CD14-positive monocyte (primary cell): ENCODE measurements around the gene MOB3B. TPM values are rescaled to one million over a fixed set of nuclear protein-coding genes. Genes with fewer than 3 reads are reported as not detected.
A peak's percentile ranks its signal among the peaks of the same experiment; 100 is the strongest.

Experiments used
- DNase-seq, 3 donors: peaks; one replicate each; pipeline ENCODE4 v3.0.0-alpha.2; 2011 to 2022
- H2AFZ ChIP-seq: 2 replicates; pipeline ENCODE4 v1.6.0; 2012; ENCODE audit warnings: mild to moderate bottlenecking, low read depth, low read length, inconsistent platforms; ENCODE audit not compliant: insufficient read depth, poor library complexity, severe bottlenecking
- H3K27ac ChIP-seq, 2 donors: 1 replicate in 1 of 2; 2 replicates in 1 of 2; pipeline ENCODE4 v1.5.1; 2012 to 2013; ENCODE audit warnings: low read length in 2 of 2, control low read depth in 1 of 2, inconsistent platforms in 1 of 2, low read depth in 1 of 2, mild to moderate bottlenecking in 1 of 2
- H3K27me3 ChIP-seq, 2 donors: one replicate each; pipeline versions ENCODE4 v1.6.0 to v1.6.1; 2011 to 2013; ENCODE audit warnings: low read length in 2 of 2; ENCODE audit not compliant: control insufficient read depth in 2 of 2, insufficient read depth in 2 of 2
- H3K36me3 ChIP-seq, 2 donors: replicated peaks in 1 of 2; 1 replicate in 1 of 2; 2 replicates in 1 of 2; pipeline versions ENCODE4 v1.5.1 to v1.6.1; 2012 to 2013; ENCODE audit warnings: low read length in 2 of 2, control low read depth in 1 of 2, inconsistent platforms in 1 of 2, mild to moderate bottlenecking in 1 of 2; ENCODE audit not compliant: insufficient read depth in 2 of 2, control insufficient read depth in 1 of 2
- H3K4me1 ChIP-seq, 2 donors: 1 replicate in 1 of 2; 2 replicates in 1 of 2; pipeline versions ENCODE4 v1.5.1 to v1.6.1; 2012 to 2013; ENCODE audit warnings: low read length in 2 of 2, control low read depth in 1 of 2, inconsistent platforms in 1 of 2, mild to moderate bottlenecking in 1 of 2, moderate library complexity in 1 of 2; ENCODE audit not compliant: insufficient read depth in 2 of 2, control insufficient read depth in 1 of 2
- H3K4me2 ChIP-seq: replicated peaks from 2 replicates; pipeline ENCODE3; 2012; ENCODE audit warnings: low read length, moderate library complexity, mild to moderate bottlenecking; ENCODE audit not compliant: poor library complexity, severe bottlenecking; ENCODE audit errors: extremely low read depth
- H3K4me3 ChIP-seq, 3 experiments: fragments of 200-600 bp in 1 of 3; sonication (generic) in 1 of 3; replicated peaks in 1 of 3; 1 replicate in 2 of 3; 2 replicates in 1 of 3; pipeline ENCODE4 v1.5.1; 2011 to 2013; ENCODE audit warnings: low read length in 3 of 3, mild to moderate bottlenecking in 3 of 3, control low read depth in 2 of 3, low read depth in 2 of 3, inconsistent platforms in 1 of 3, moderate library complexity in 1 of 3
- H3K79me2 ChIP-seq: 2 replicates; pipeline ENCODE4 v1.6.0; 2012; ENCODE audit warnings: mild to moderate bottlenecking, control low read depth, inconsistent platforms, low read length, moderate library complexity; ENCODE audit not compliant: insufficient read depth
- H3K9ac ChIP-seq: 2 replicates; pipeline ENCODE4 v1.6.0; 2017; ENCODE audit warnings: low read length, mild to moderate bottlenecking; ENCODE audit not compliant: insufficient read depth, poor library complexity, severe bottlenecking
- H3K9me3 ChIP-seq, 2 donors: replicated peaks in 1 of 2; 1 replicate in 1 of 2; 2 replicates in 1 of 2; pipeline versions ENCODE4 v1.5.1 to v1.6.1; 2012 to 2013; ENCODE audit warnings: low read length in 2 of 2, control low read depth in 1 of 2; ENCODE audit not compliant: control insufficient read depth in 1 of 2, insufficient read depth in 1 of 2
- H4K20me1 ChIP-seq: 2 replicates; pipeline ENCODE4 v1.6.0; 2012; ENCODE audit warnings: mild to moderate bottlenecking, low read length, control low read depth, moderate library complexity; ENCODE audit not compliant: insufficient read depth
- H3K27ac Mint-ChIP-seq, 7 donors: one replicate each; pipeline ENCODE4 v1.8.0; 2020; ENCODE audit warnings: mild to moderate bottlenecking in 7 of 7, mixed read lengths in 7 of 7, moderate library complexity in 6 of 7, inconsistent platforms in 2 of 7
- H3K27me3 Mint-ChIP-seq, 3 donors: one replicate each; pipeline ENCODE4 v1.8.0; 2021 to 2022; ENCODE audit warnings: low read depth in 3 of 3, mild to moderate bottlenecking in 3 of 3, mixed read lengths in 3 of 3, moderate library complexity in 3 of 3, inconsistent platforms in 1 of 3
- H3K36me3 Mint-ChIP-seq, 2 donors: one replicate each; pipeline ENCODE4 v1.8.0; 2020; ENCODE audit warnings: mixed read lengths in 2 of 2, inconsistent platforms in 1 of 2, mild to moderate bottlenecking in 1 of 2
- H3K4me1 Mint-ChIP-seq: one replicate; pipeline ENCODE4 v1.8.0; 2020; ENCODE audit warnings: mild to moderate bottlenecking, mixed read lengths
- H3K4me3 Mint-ChIP-seq, 2 donors: one replicate each; pipeline ENCODE4 v1.8.0; 2020; ENCODE audit warnings: mild to moderate bottlenecking in 2 of 2, mixed read lengths in 2 of 2, moderate library complexity in 1 of 2
- H3K9me3 Mint-ChIP-seq, 7 donors: one replicate each; pipeline ENCODE4 v1.8.0; 2020 to 2022; ENCODE audit warnings: mixed read lengths in 7 of 7, mild to moderate bottlenecking in 6 of 7, moderate library complexity in 6 of 7, inconsistent platforms in 2 of 7
- CTCF ChIP-seq: fragments of 200-600 bp; IDR thresholded peaks from one replicate; pipeline ENCODE4 v1.8.0; 2022; ENCODE audit warnings: antibody characterized with exemption, mild to moderate bottlenecking
- WGBS: methylation state at CpG from one replicate; pipeline ENCODE4 v1.1.5; 2013; ENCODE audit warnings: missing lambda C conversion rate; ENCODE audit not compliant: insufficient coverage; 5-methylcytosine and 5-hydroxymethylcytosine counted together
- intact Hi-C, 2 donors: fragments of 100-400 bp; cut with micrococcal nuclease; formaldehyde crosslinking; loops; one replicate each; pipeline versions ENCODE4 v1.15.0 to v1.15.1; 2023
- polyA plus RNA-seq, 3 donors: library from polyadenylated mRNA; depleted of rRNA in 1 of 3; unstranded in 2 of 3; stranded (reverse) in 1 of 3; fragments of 300-500 nt in 2 of 3; fragments of >200 nt in 1 of 3; fragmentation: Illumina TruSeq in 2 of 3; gene quantifications; 1 replicate in 2 of 3; 2 replicates in 1 of 3; pipeline ENCODE4 v1.2.3, GENCODE V29; 2012 to 2021

Gene MOB3B
- polyA plus RNA-seq, 3 donors: 1.2 to 2.2 (median 1.4) TPM

DNA sequence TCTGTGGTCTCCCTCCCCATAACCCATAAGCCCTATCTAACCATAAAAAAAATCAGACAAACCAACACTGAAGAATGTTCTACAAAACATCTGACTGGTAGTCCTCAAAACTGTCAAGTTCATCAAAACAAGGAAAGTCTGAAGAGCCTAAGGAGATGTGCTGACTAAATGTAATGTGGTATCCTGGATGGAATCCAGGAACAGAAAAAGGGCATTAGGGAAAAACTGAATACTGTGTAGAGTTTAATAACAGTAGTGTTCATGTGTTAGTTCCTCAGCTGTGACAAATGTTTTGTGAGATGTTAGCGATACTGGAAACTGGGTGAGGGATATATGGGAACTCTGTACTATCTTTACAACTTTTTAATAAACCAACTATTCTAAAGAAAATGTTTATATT is 157.0 kb downstream of the MOB3B start:
- no peak for TF ChIP-seq CTCF
- Histone ChIP-seq H3K27ac (no peak overlapping the region), H3K27me3 (no peaks in the 10 kb centered on the region), H3K9ac (no peak overlapping the region), H3K4me2 (no peak overlapping the region), H3K9me3 (no peaks in the 10 kb centered on the region), H2AFZ (no peak overlapping the region), H3K79me2 (no peaks in the 10 kb centered on the region), H3K4me1 (peaks cover 11 to 17% of the 10 kb centered on the region in 2 donors), H4K20me1 (no peaks in the 10 kb centered on the region), H3K4me3 (no peak overlapping the region), H3K36me3 (no peaks in the 10 kb centered on the region)
- Mint-ChIP-seq H3K27ac (no peak overlapping the region), H3K27me3 (peaks cover 0 to 2% (median 0%) of the 10 kb centered on the region in 3 donors), H3K9me3 (no peaks in the 10 kb centered on the region), H3K36me3 (peaks cover 0 to 3% of the 10 kb centered on the region in 2 donors), H3K4me3 (no peak overlapping the region), H3K4me1 (peaks cover 21% of the 10 kb centered on the region)
- intact Hi-C loops: no loop called here
- DNase-seq: no peak
- no CpG with 5 or more reads among the region's 1 CpG for WGBS

DNA sequence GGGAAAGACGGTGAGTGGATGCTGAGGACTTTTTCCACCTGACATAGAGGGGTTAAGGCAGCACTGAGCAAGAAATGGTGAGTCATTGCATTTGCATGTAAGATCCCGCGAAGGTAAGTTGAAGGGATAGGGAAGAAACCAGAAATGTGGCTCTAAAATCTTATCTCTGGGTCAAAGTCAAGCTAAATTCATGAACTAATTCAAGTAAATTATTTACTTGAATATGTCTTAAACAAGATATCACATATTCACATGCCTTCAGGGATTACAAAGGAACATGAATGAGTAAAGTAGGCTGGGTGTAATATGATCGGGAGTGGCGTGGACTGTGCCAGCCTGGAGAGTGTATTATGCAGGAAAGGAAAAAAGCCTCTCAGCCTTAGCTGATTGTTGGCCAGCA is 158.2 kb downstream of the MOB3B start:
- peaks cover 0 to 3% (median 0%) of the 10 kb centered on the region in 3 donors for H3K27me3 Mint-ChIP-seq
- Histone ChIP-seq H3K9ac (no peak overlapping the region), H3K9me3 (no peaks in the 10 kb centered on the region), H3K27ac (no peak overlapping the region), H4K20me1 (no peaks in the 10 kb centered on the region), H3K4me1 (peaks cover 10 to 21% of the 10 kb centered on the region in 2 donors), H3K4me3 (no peak overlapping the region), H3K36me3 (no peaks in the 10 kb centered on the region), H3K4me2 (no peak overlapping the region), H3K27me3 (no peaks in the 10 kb centered on the region), H2AFZ (no peak overlapping the region), H3K79me2 (no peaks in the 10 kb centered on the region)
- no peak for DNase-seq
- H3K4me1 Mint-ChIP-seq: peaks cover 27% of the 10 kb centered on the region
- H3K4me3 Mint-ChIP-seq: no peak overlapping the region
- intact Hi-C loops: no loop called here
- no CpG with 5 or more reads among the region's 5 CpGs for WGBS
- peak overlapping the region in 2 of 7 donors; percentile 76 to 88 for H3K27ac Mint-ChIP-seq
- peaks cover 0 to 2% (median 0%) of the 10 kb centered on the region in 7 donors for H3K9me3 Mint-ChIP-seq
- H3K36me3 Mint-ChIP-seq: peaks cover 0 to 10% of the 10 kb centered on the region in 2 donors
- TF ChIP-seq CTCF: no peak
